ENCODE data around the gene ARCN1. TPM values are rescaled to one million over a fixed set of nuclear protein-coding genes. Genes with fewer than 3 reads are reported as not detected.

ARCN1 gene
- total RNA-seq (2014; rRNA removed; shearing (Covaris generic)), result 92.7 and 102 TPM in 2 replicates

DNA sequence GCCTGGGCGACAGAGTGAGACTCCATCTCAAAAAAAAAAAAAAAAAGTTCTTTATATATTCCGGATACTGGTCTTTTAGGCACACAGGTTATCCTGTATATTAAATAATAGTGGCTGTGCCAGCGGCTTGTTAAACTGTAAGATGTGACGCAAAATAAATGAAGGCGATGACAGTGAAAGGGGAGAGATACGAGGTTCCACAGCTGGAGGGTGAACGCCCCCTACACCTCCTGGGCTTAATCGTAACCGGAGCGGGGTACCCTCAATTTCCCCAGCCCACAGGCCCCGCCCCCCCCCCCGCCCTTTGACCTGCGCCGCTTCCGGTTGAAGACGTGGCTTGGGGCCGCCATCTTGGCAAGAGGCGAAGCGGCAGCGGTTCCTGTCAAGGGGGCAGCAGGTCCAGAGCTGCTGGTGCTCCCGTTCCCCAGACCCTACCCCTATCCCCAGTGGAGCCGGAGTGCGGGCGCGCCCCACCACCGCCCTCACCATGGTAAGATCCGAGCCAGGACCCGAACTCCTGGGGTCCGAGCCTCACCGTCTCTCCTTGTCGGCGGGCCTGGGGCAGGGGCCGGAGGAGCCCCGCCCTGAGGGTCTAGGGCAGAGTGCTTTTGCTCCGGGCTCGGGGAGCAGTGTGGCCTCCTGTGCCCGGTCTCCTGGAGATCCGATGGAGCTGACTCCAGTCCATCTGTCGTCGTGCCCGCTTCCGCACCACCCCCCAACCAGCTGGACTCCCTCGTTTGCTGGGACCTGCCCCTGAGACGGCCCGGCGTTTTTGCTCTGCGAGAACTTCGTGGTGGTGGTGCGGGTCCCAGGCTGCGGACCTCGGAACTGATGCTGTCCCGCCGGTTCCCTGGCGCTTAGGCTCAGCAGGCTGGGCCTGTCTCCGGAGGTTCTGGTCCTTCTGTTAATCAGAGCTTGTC is at the start of gene ARCN1:
TSS of gene ARCN1 (plus strand) at position 349 of the 920 bp plus-strand sequence. CDS start at position 488, 139 bp downstream.
- DNase-seq (ENCODE audit: low spot score), result peak; percentile 35

DNA sequence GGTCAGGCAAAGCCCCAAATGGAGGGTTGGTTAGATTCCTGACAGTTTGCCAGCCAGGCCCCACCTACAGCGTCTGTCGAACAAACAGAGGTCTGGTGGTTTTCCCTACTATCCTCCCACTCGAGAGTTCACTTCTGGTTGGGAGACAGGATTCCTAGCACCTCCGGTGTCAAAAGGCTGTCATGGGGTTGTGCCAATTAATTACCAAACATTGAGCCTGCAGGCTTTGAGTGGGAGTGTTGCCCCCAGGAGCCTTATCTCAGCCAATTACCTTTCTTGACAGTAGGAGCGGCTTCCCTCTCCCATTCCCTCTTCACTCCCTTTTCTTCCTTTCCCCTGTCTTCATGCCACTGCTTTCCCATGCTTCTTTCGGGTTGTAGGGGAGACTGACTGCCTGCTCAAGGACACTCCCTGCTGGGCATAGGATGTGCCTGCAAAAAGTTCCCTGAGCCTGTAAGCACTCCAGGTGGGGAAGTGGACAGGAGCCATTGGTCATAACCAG is 49.6 kb upstream of the ARCN1 start:
- DNase-seq (ENCODE audit: low spot score), result peak; percentile 20

GRCh38 chr11:118524356-118524755 is 47.9 kb upstream of the ARCN1 start:
- no peak for DNase-seq (ENCODE audit: low spot score)

GRCh38 chr11:118524757-118525470 is 47.3 kb upstream of the ARCN1 start:
- DNase-seq (ENCODE audit: low spot score), result no peak

- DNase-seq (ENCODE audit: low spot score), result no peak
These were observed 45.5 kb upstream of the ARCN1 start for GRCh38 chr11:118526688-118527087.

- DNase-seq (ENCODE audit: low spot score), result no peak
These were observed 45.1 kb upstream of the ARCN1 start, which contains the start of gene TTC36 for GRCh38 chr11:118527109-118527508. Gene TTC36, plus strand, starts transcription at chr11:118527474. Its CDS starts 21 bp downstream, at chr11:118527495.

GRCh38 chr11:118528511-118528910 is 43.7 kb upstream of the ARCN1 start:
- DNase-seq (ENCODE audit: low spot score), result no peak

GRCh38 chr11:118529584-118530175 is 42.5 kb upstream of the ARCN1 start:
- no peak for DNase-seq (ENCODE audit: low spot score)

DNA sequence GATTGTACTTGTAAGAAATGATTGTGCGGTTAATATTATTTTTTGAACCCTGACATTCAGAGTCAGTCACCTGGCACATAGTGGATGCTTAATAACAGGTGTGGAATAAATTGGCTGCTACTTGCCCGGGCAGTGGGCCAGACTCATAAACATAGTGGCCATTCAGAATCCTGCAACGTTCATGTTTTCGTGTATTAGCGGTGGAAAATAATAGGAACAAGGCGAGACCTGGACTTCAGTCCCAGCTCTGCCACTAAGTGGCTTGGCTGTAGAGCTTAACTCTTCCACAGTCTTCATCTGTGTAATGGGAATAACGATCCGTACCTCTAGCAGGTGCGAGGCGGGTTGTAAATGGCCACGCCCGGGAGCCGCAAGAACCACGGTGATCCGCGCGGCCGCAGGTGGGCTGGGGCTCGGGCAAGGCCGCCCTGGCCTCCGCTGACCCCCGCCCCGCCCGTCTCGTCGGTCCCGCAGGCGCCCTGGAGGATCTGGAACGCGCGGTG is 42.0 kb upstream of the ARCN1 start:
- no peak for DNase-seq (ENCODE audit: low spot score)

DNA sequence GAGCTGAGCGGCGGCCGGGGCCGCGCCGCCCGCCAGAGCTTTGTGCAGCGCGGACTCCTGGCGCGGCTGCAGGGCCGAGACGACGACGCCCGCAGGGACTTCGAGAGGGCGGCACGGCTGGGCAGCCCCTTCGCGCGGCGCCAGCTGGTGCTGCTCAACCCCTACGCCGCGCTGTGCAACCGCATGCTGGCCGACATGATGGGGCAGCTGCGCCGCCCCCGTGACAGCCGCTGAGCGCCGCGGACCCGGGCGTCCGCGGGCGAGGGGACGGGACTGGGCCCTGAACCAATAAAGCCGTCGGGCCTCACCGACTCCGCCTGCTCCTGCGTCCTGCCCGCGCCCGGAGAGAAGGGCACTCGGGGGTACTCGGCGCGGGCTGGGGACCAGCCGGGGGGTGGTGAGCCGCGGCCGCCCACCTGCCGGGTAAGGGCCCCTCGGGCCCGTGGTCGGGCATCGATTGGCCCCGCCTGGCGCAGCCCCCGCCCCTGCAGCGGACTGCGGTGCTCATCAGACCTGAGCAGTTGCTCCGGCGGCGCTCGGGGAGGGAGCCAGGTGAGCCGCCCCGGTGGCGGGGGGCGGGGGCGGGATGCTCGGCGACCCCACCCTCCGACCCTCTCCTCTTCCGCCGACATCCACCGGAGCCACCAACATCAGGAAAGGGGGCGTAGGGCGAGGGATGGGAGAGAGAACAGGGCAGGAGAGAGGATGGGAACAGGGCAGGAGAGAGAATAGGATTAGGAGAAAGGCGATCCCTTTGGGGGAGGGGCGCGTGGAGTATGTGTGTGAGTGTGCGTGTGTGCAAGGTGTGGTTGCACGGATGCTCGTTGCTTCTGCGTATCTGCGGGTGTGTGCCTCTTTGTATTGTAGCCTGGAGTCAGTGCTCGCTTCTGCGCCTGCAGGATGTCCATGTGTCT is 41.3 kb upstream of the ARCN1 start, which contains the start of gene TMEM25:
TSS of gene TMEM25 (plus strand) at position 510 of the 914 bp plus-strand sequence. CDS start 610 bp downstream, outside the sequence.
- no peak for DNase-seq (ENCODE audit: low spot score)

- no peak for DNase-seq (ENCODE audit: low spot score)
These were observed 40.6 kb upstream of the ARCN1 start for GRCh38 chr11:118531597-118532084.

- DNase-seq (ENCODE audit: low spot score), result no peak
These were observed 40.1 kb upstream of the ARCN1 start for GRCh38 chr11:118532091-118532490.

GRCh38 chr11:118532852-118533768 is 39.1 kb upstream of the ARCN1 start:
- no peak for DNase-seq (ENCODE audit: low spot score)

DNA sequence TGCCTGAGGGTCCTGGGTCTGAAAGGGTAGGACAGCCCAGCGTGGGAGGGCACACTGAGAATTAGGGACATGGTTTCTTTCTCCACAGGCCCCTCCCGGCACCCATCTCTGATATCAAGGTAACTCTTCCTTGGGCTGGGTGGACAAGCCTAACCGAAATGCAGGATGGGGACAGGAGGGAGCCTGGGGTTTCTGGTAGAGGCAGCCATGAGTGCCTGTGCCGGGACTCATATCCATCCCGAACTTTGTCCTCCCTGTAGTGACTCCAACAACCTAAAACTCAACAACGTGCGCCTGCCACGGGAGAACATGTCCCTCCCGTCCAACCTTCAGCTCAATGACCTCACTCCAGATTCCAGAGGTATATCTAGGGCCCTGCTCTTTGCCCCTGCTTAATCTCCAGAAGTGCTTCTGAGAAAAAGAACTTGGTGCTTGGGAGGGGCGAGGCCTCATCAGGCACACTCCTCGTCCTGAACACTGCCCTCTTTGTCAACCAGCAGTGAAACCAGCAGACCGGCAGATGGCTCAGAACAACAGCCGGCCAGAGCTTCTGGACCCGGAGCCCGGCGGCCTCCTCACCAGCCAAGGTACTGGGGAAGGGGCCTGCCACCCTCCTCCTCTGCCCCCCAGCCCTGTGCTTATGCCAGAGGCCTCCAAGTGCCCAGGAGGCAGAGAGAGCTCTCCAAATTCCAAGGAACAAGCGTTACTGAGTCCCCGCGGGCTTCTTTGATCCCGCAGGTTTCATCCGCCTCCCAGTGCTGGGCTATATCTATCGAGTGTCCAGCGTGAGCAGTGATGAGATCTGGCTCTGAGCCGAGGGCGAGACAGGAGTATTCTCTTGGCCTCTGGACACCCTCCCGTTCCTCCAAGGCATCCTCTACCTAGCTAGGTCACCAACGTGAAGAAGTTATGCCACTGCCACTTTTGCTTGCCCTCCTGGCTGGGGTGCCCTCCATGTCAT is 38.2 kb upstream of the ARCN1 start:
- no peak for DNase-seq (ENCODE audit: low spot score)

- no peak for DNase-seq (ENCODE audit: low spot score)
These were observed 36.9 kb upstream of the ARCN1 start for GRCh38 chr11:118535261-118535660.

GRCh38 chr11:118536726-118537125 is 35.5 kb upstream of the ARCN1 start:
- no peak for DNase-seq (ENCODE audit: low spot score)

DNA sequence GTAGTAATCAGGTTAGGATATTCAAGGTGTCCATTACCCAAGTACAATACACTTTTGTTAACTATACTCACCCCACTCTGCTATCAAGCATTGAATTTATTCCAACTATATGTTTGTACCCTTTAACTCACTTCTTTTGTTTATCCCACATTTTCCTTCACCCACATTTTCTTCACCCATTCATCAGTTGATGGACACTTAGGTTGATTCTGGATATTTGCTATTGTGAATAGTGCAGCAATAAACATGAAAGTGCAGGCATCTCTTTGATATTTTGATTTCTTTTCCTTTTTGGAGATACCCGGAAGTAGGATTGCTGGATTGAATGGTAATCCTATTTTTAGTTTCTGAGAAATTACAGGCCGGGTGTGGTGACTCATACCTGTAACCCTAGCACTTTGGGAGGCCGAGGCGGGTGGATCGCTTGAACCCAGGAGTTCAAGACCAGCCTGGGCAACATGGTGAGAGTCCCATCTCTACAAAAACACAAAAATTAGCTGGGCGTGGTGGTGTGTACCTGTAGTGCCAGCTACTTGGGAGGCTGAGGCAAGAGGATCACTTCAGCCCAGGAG is 34.7 kb upstream of the ARCN1 start:
- no peak for DNase-seq (ENCODE audit: low spot score)

Data from A172 (cell line).